ENCODE data around the gene SIRT6. TPM values are rescaled to one million over a fixed set of nuclear protein-coding genes. Genes with fewer than 3 reads are reported as not detected.
"Not testable (repeated sequence)": the region's sequence is repeated elsewhere in the genome, so short reads cannot be mapped to it uniquely, and the experiment has no call there.

Gene SIRT6
- total RNA-seq, 1 donor from 2014 or later: 18.1 TPM

DNA sequence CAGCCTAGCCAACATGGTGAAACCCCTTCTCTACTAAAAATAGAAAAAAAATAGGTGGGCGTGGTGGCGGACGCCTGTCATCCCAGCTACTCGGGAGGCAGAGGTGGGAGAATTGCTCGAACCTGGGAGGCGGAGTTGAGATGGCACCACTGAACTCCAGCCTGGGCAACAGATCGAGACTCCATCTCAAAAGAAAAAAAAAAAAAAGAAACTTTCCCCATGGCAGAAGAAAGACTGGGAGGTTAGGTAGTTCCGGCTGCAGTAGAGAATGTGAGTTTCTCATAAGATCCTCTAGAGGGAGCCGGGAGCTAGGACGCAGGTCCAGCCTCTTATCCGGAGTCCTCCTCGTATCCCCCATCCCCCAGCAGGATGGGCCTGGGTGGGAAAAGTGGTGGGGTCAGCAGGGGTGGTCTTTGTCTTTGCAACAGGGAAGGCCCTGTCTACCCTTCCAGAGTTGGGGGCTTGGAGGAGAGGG lies 42.1 kb downstream of the SIRT6 start:
- Histone ChIP-seq H3K27ac (no peak overlapping the region), H3K27me3 (ENCODE audit: low read depth) (no peaks in the 10 kb centered on the region), H3K9me3 (no peaks in the 10 kb centered on the region), H3K4me1 (peaks cover 7% of the 10 kb centered on the region), H3K36me3 (no peaks in the 10 kb centered on the region), H3K4me3 (no peak overlapping the region)
- intact Hi-C loops (cut with DNase I): no loop called here
- ATAC-seq (peak; percentile 92 to 94), DNase-seq (peak; percentile 56)
- TF ChIP-seq, protein P1, sequence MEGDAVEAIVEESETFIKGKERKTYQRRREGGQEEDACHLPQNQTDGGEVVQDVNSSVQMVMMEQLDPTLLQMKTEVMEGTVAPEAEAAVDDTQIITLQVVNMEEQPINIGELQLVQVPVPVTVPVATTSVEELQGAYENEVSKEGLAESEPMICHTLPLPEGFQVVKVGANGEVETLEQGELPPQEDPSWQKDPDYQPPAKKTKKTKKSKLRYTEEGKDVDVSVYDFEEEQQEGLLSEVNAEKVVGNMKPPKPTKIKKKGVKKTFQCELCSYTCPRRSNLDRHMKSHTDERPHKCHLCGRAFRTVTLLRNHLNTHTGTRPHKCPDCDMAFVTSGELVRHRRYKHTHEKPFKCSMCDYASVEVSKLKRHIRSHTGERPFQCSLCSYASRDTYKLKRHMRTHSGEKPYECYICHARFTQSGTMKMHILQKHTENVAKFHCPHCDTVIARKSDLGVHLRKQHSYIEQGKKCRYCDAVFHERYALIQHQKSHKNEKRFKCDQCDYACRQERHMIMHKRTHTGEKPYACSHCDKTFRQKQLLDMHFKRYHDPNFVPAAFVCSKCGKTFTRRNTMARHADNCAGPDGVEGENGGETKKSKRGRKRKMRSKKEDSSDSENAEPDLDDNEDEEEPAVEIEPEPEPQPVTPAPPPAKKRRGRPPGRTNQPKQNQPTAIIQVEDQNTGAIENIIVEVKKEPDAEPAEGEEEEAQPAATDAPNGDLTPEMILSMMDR (IDR thresholded peaks at IDR 0.05): peak; percentile 55

- DNase-seq (peak; percentile 89), ATAC-seq (peak; percentile 95 to 97)
- intact Hi-C loops (cut with DNase I): no loop called here
- no peak overlapping the region for H3K27ac ChIP-seq
- no peaks in the 10 kb centered on the region for H3K9me3 ChIP-seq
- no peaks in the 10 kb centered on the region for H3K27me3 ChIP-seq (ENCODE audit: low read depth)
- TF ChIP-seq, protein P1 (IDR thresholded peaks at IDR 0.05): peak; percentile 81
- H3K4me1 ChIP-seq: peaks cover 7% of the 10 kb centered on the region
- no peaks in the 10 kb centered on the region for H3K36me3 ChIP-seq
- no peak overlapping the region for H3K4me3 ChIP-seq
Observed at GRCh38 chr19:4139614-4140236, 42.6 kb downstream of the SIRT6 start.

- Histone ChIP-seq H3K27ac (no peak overlapping the region), H3K4me3 (no peak overlapping the region), H3K4me1 (peaks cover 7% of the 10 kb centered on the region), H3K9me3 (no peaks in the 10 kb centered on the region), H3K27me3 (ENCODE audit: low read depth) (no peaks in the 10 kb centered on the region), H3K36me3 (no peaks in the 10 kb centered on the region)
- DNase-seq: no peak
- TF ChIP-seq, protein P1 (IDR thresholded peaks at IDR 0.05): no peak
- ATAC-seq: no peak
- intact Hi-C loops (cut with DNase I): no loop called here
Observed at GRCh38 chr19:4138445-4138844, 43.9 kb downstream of the SIRT6 start.

GRCh38 chr19:4136680-4137088 lies 45.7 kb downstream of the SIRT6 start:
- H3K4me3 ChIP-seq: no peak overlapping the region
- DNase-seq (no peak), ATAC-seq (no peak)
- H3K9me3 ChIP-seq: no peaks in the 10 kb centered on the region
- H3K4me1 ChIP-seq: peaks cover 7% of the 10 kb centered on the region
- no peak overlapping the region for H3K27ac ChIP-seq
- intact Hi-C loops (cut with DNase I): no loop called here
- no peaks in the 10 kb centered on the region for H3K27me3 ChIP-seq (ENCODE audit: low read depth)
- TF ChIP-seq, protein P1 (IDR thresholded peaks at IDR 0.05): no peak
- H3K36me3 ChIP-seq: no peaks in the 10 kb centered on the region

DNA sequence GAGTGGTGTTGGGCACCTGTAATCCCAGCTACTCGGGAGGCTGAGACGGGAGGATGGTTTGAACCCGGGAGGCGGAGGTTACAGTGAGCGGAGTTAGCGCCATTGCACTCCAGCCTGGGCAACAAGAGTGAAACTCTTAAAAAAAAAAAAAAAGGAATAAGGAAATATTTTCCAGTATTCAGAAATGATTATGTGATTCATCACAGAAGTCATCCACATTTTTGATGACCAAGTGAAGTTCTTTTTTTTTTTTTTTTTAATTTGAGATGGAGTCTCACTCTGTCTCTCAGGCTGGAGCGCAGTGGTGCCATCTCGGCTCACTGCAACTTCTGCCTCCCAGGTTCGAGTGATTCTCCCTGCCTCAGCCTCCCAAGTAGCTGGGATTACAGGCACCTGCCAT lies 47.0 kb downstream of the SIRT6 start:
- H3K27me3 ChIP-seq (ENCODE audit: low read depth); H3K36me3 ChIP-seq; H3K4me3 ChIP-seq; H3K4me1 ChIP-seq; DNase-seq; H3K9me3 ChIP-seq; H3K27ac ChIP-seq; intact Hi-C loops (cut with DNase I); ATAC-seq: not testable (repeated sequence)

DNA sequence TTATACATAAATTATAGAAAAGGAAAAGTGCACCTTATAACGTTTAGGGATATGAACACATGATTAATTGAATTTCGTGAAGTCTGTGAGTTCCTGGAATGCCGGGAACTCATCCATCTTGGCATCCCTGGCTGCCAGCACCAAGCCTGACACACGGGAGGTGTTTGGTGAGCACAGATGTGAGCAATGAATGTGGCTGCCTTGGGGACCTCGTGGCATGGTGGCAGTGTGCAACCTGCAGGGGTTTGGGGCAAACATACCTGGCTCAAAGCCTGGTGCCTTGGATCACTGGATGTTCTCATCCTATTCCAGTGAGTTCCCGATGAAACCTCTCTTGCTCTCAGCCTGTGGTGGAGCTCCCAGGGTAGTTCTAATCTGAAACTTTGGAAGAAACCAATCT lies 48.0 kb downstream of the SIRT6 start:
- Histone ChIP-seq H3K27me3 (ENCODE audit: low read depth) (no peaks in the 10 kb centered on the region), H3K9me3 (no peaks in the 10 kb centered on the region), H3K4me3 (no peak overlapping the region), H3K27ac (no peak overlapping the region), H3K4me1 (no peaks in the 10 kb centered on the region), H3K36me3 (no peaks in the 10 kb centered on the region)
- intact Hi-C loops (cut with DNase I): no loop called here
- no peak for DNase-seq
- TF ChIP-seq, protein P1 (IDR thresholded peaks at IDR 0.05): no peak
- ATAC-seq: no peak
